Activated gamma-delta T cell (primary cell): ENCODE measurements around the gene DBNDD1.

Experiments used
- DNase-seq: peaks from one replicate; lab custom pipeline; 2025; lab: John Stamatoyannopoulos, UW

DBNDD1 gene

GRCh38 chr16:90035902-90036301 is 16.6 kb upstream of the DBNDD1 start:
- no peak for DNase-seq

- DNase-seq = no peak
Observed at GRCh38 chr16:90034504-90034903, 15.2 kb upstream of the DBNDD1 start.

GRCh38 chr16:90033387-90033786 is 14.1 kb upstream of the DBNDD1 start:
- DNase-seq = no peak

GRCh38 chr16:90032674-90033331 is 13.5 kb upstream of the DBNDD1 start:
- DNase-seq = no peak

GRCh38 chr16:90031931-90032673 is 12.8 kb upstream of the DBNDD1 start:
- no peak for DNase-seq

- DNase-seq = no peak
Observed at GRCh38 chr16:90031186-90031930, 12.1 kb upstream of the DBNDD1 start.

DNA sequence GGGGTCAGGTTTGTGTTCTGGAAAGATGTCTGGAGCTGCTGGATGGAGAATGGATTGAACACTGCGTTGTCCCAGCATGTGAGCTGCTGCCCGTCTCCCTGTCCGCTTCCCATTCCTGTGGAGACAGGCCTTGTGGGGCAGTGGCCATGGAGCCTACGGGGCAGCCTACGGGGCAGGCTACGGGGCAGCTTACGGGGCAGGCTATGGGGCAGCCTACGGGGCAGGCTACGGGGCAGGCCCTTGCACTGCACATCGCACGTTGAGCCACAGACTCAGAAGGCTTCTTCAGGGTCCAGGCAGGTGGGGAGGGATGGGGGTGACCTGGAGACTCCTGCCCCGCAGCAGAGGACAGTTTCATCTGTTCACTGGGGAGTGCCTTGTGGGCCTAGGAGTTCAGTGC is 9.7 kb upstream of the DBNDD1 start:
- no peak for DNase-seq

- no peak for DNase-seq
Observed at GRCh38 chr16:90027611-90028010, 8.4 kb upstream of the DBNDD1 start.

- no peak for DNase-seq
Observed at GRCh38 chr16:90026135-90026534, 6.9 kb upstream of the DBNDD1 start.

DNA sequence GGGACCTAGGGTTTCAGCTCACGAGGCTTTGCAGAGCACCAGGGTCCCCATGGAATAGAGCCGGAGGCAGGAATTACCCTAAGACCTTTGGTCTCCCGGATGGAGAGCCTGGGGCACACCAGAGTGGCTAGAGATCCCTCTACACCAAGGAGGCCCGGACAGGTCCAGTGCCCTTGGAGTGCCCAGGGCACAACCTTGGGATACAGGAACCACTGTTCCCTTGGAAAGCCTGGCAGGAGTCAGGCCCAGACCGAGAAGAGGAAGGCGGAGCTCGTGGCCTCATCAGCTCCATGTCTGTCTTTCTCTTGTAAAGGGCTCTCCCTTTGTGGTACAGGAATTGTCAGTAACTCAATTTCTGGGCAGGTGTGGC is 3.8 kb upstream of the DBNDD1 start:
- DNase-seq = no peak

GRCh38 chr16:90022209-90023077 is 3.2 kb upstream of the DBNDD1 start:
- peak; percentile 53 for DNase-seq

DNA sequence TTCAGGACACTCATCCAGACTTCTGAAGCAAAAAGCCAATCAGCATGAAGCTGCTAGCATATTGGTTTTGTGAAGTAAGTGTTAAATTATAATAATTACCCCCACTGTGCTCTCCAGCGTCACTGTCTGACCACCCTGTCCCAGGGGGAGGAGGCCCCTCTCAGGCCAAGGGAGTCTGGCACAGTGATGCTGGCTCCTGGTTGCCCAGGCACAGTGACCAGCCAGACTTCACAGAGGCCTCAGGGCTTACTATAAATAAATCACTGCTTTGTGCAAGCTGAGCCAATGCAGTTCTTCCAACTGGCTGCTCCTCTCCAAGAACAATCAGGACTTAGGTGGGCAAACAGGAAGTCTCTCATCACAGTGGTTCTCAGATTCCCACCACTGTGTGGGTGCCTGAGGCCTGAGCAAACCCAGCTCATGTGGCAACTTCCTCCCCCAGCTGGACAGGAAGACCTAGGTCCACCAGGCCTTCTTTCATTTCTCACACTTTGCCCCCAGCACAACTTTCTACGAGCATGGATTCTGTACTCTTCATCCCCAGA is 1.7 kb upstream of the DBNDD1 start:
- no peak for DNase-seq

DNA sequence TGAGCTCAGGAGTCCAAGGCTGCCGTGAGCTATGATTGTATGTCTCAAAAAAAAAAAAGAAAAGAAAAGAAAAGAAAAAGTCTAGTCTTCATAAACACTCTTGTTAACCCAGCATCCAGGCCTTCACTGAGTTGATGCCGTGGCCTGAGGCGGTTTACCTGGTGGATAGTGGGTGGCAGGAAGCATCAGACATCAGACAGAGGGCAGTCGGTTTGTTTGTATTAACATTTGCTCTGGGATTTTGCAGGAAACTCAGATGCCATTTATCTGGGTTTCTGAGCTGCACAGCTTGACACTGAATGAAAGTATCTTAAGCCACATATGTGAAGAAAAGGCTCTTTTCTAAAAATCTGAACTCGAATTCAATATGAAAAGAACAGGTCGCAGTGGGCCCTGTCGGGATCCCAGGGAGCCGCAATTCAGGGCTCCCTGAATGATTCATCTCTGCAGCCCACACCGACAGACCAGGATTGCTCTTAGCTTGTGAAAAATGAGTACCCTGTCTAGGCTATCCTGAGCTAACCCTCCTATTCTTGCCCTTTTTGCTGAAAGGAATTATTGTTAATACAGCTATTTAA is 1.1 kb upstream of the DBNDD1 start:
- DNase-seq = no peak

DNA sequence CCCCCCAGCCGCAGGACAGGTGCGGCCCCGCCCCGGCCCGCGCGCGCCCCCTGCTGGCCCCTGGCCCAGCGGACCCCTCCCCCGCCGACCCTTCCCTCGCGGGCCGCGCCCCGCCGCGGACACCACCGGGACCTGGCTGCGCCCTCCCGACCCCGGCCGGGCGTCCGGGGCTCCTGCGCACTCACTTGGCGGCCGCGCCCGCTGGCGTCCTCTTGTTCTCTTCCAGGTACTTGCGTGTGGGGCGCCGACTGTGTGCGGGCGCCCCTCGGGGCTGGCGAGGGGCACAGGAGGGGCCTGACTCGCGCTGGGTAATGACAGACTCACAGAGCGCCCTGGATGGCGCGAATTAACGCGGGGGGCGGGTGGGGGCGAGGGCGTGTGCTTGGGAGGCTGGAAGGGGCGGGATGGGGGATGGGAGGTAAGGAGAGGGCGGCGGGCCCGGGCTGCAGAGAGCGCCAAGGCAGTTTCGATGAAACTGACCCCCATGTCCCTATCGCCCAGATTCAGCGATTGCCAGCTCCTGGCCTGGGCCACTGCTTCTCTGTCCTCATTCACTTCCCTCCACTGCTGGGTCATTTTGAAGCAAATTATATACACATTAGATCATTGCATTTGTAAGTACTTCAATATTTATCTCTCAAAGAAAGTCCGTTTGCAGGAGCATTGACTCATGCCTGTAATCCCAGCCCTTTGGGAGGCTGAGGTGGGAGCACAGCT is 445 bp upstream of the DBNDD1 start:
- DNase-seq = no peak

DNA sequence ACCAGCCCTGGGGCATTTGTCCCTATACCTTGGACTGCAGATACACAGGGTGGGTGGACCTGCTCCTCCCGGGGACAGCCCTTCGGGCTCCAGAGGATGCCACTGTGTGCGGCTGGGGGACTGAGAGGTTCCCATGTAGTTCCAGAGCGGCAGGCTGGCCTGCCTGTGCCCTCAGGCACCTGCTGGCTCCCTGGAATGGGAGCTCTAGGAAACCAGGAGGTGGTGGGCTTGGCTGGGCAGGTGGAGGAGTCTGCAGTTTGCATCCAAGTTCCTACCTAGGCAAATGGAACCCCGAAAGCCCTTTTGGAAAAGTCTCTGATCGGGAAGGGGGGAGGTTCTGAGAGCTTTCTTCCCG is 982 bp downstream of the DBNDD1 start:
- no peak for DNase-seq

DNA sequence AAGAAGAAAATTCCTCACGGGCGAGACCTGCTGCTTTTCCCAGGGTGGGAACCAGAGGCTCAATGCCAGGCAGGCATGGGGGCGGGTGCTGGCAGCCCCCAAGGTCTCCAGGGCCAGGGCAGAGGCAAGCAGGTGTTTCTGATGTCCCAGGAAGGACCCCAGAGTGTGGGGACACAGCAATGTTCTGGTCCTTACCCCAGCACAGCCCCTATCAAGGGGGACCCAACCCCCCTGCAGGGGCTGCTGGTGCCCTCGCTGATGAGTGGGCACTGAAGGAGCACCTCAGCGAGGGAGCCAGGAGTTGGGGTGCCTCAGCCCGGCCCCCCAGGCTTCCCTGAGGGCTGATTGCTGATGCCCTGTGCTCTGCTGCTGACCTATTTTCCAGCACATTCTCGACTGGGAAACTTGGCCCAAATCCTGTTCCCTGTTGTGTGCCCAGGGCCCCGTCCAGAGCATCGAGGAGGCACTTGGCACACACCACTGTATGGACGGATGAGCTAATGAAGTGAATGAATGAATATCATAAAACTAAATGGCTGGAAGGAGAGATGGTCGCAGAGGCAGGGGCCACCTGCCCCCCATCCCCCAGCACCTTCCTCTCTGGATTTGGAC is 2.8 kb downstream of the DBNDD1 start:
- DNase-seq = no peak

DNA sequence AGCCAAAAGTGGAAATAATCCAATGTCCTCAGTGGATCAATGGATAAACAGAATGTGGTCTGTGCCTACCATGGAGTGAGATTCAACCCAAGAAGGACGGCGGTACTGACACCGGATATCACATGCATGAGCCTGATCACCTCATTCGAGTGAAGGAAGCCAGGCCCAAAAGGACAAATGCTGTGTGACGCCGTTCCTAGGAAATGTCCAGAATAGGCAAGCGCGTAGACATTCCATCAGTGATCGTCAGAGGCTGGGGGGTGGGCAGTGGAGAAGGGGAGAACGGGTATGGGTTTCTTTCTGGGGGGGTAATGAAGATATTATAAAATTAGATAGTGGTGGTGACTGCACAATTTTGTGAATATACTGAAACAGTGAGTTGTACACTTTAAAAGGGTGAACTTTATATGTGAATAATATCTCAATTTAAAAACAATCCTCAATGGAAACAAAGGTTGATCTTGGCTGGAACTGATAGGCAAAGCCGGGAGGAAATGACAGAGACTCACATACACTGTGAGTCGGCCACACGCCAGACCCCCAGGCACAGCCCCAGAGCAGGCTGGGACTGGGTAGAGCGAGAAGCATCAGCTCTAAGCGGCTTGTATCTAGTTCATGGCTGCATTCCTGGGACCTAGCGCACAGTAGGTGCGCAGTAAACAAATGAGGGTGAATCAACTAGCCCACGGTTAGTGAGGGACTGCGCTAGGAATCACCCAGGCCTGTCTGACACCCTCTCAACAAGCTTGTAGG is 3.5 kb downstream of the DBNDD1 start:
- no peak for DNase-seq

DNA sequence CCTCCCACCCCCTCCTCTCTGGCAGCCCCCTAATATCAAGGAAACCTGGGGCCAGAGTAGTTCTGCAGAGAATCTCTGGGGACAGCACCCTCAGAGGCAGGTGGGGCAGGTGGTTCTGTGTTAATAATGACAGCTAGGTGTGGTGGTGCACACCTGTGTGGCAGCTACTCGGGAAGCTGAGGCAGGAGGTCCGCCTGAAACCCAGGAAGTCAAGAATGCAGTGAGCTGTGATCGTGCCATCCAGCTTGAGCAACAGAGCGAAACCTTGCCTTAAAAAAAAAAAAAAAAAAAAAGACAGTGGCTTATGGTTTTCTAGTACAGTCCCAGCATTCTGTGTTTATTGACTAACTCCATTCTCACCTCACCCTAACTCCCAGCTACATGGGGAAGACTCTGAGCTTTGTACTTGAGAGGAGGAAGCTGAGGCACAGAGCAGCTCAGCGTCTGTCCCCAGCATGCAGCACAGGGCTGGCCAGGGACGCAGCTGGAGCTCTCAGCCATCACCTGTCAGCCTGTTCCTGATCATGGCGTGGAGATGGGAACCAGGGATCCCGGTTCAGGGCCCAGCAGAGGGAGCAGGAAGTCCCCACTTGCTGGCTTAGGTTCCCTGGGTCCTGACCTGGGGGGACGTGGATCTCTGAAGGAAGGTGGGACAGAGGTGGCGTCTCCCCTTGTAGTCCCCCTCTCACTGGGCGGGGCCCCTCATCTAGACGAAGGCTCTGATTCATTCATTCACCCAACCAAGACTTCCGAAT is 6.1 kb downstream of the DBNDD1 start:
- DNase-seq = no peak

DNA sequence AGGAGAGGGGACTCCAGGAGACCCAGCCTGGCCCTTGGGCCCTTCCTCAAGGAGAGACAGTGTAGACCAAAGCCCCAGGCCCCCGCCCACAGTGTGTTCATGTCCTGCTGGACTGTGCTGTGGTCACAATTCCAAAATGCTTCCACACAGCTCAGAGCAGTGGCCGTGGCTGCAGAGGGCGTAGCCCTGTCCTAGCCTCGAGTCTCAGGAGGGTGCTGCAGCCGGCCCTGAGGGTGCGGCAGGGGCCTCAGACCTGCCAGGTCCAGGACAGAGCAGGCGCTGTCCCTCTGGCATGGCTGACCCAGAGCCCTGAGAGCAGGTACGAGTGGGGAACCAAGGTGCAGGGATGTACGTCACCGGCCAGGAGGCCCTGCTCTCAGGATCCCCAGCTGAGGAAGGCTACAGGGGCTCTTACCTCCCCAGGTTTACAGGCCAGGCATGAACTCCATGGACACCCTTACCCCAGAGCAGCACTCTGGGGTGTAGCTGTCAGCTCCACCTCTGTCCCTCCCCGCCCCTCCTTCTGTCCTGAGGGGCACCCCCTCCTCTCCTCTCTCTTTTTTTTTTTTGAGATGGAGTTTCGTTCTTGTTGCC is 7.3 kb downstream of the DBNDD1 start:
- DNase-seq = no peak
